GM19099 (cell line): ENCODE measurements around the gene CEACAM5.

Source experiments
- POLR2A ChIP-seq: IDR thresholded peaks from 3 replicates; pipeline ENCODE4 v1.6.1; 2011; ENCODE audit warnings: low read depth; ENCODE audit not compliant: insufficient read length; ENCODE audit errors: extremely low read depth

CEACAM5 gene

GRCh38 chr19:41748012-41748411 is 39.6 kb downstream of the CEACAM5 start:
- no peak for TF ChIP-seq POLR2A

- TF ChIP-seq POLR2A: no peak
These were observed 44.7 kb downstream of the CEACAM5 start for GRCh38 chr19:41753159-41753558.

- no peak for TF ChIP-seq POLR2A
These were observed 45.6 kb downstream of the CEACAM5 start for GRCh38 chr19:41753936-41754529.

- no peak for TF ChIP-seq POLR2A
These were observed 47.0 kb downstream of the CEACAM5 start, which contains the start of gene CEACAM6 for GRCh38 chr19:41755328-41755913. Gene CEACAM6, plus strand, starts transcription at chr19:41755530. Its CDS starts 109 bp downstream, at chr19:41755639.

GRCh38 chr19:41758846-41759245 is 50.4 kb downstream of the CEACAM5 start:
- no peak for TF ChIP-seq POLR2A

- no peak for TF ChIP-seq POLR2A
These were observed 58.7 kb downstream of the CEACAM5 start for GRCh38 chr19:41767115-41767514.

GRCh38 chr19:41769608-41770007 is 61.2 kb downstream of the CEACAM5 start:
- no peak for TF ChIP-seq POLR2A

- no peak for TF ChIP-seq POLR2A
These were observed 63.0 kb downstream of the CEACAM5 start for GRCh38 chr19:41771410-41771809.

- TF ChIP-seq POLR2A: no peak
These were observed 66.1 kb downstream of the CEACAM5 start for GRCh38 chr19:41774515-41774980.

GRCh38 chr19:41776700-41777099 is 68.3 kb downstream of the CEACAM5 start:
- no peak for TF ChIP-seq POLR2A
